ENCODE data around the gene ZNF426. TPM values are rescaled to one million over a fixed set of nuclear protein-coding genes. Genes with fewer than 3 reads are reported as not detected.

The ZNF426 gene
- total and polyA plus RNA-seq, 2 of the 13 experiments (the other 11 are each of a cell fraction or from before 2014, with no cell fraction given), result 3.8 to 14.9 TPM

DNA sequence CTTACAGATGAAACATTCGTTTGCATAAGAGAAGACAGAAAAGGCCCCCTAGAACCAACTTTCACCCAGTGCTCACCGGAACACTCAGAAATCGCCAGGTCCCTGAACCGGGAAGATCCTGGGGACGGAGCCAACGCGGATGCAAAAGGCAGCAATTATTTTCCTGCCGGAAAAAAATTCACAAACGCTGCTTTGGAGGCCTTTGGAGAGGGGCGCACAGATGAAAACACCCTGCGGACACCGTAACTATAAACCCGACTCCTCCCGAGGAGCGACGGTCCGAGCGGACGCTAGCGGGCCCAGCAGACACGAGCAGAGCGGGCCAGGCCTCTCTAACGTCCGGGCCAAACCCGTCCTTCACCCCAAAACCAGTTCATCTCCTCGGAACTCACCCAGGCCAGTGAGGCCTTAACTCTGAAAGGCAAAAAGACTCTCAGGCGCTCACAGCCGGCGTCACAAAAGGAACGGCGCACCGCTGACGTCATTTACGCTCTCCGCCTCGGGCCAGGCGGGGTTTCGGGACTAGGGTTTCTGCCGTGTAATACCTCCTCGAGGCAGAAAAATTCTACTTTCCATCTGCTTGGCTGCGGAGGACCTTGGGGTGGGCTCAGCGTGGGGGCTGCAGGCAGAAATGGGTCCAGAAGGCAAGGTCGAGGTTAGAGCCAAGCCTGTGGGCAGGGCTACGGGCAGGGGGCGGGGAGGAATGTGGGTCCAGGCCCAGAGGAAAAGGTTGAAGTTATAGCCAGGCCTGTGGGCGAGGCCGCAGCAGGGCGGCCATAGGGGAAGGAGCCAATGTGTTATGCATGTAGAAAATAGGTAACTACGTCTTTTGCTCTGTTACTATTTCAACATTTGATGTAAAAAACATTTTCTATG is at the start of gene ZNF426 (continued):
- TF ChIP-seq, protein P1, sequence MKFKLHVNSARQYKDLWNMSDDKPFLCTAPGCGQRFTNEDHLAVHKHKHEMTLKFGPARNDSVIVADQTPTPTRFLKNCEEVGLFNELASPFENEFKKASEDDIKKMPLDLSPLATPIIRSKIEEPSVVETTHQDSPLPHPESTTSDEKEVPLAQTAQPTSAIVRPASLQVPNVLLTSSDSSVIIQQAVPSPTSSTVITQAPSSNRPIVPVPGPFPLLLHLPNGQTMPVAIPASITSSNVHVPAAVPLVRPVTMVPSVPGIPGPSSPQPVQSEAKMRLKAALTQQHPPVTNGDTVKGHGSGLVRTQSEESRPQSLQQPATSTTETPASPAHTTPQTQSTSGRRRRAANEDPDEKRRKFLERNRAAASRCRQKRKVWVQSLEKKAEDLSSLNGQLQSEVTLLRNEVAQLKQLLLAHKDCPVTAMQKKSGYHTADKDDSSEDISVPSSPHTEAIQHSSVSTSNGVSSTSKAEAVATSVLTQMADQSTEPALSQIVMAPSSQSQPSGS (CRISPR knock-in tag; IDR thresholded peaks at IDR 0.05), result peak; percentile 85
- TF ChIP-seq ZNF446 (CRISPR knock-in tag; IDR thresholded peaks at IDR 0.05), result no peak
- TF ChIP-seq POLR2A (IDR thresholded peaks at IDR 0.05; ENCODE audit: insufficient read depth in 1 of 2, low read depth in 2 of 2, low read length in 2 of 2), result peak; percentile 67 to 80
- no peak for TF ChIP-seq ZNF747 (CRISPR knock-in tag; IDR thresholded peaks at IDR 0.05; ENCODE audit: borderline replicate concordance)
- peak; percentile 91 for TF ChIP-seq BORCS8-MEF2B (CRISPR knock-in tag; IDR thresholded peaks at IDR 0.05)
- TF ChIP-seq ZNF432 (CRISPR knock-in tag; IDR thresholded peaks at IDR 0.05; ENCODE audit: borderline replicate concordance), result no peak
- TF ChIP-seq ZNF20 (CRISPR knock-in tag; IDR thresholded peaks at IDR 0.05), result no peak
- TF ChIP-seq, protein P2, sequence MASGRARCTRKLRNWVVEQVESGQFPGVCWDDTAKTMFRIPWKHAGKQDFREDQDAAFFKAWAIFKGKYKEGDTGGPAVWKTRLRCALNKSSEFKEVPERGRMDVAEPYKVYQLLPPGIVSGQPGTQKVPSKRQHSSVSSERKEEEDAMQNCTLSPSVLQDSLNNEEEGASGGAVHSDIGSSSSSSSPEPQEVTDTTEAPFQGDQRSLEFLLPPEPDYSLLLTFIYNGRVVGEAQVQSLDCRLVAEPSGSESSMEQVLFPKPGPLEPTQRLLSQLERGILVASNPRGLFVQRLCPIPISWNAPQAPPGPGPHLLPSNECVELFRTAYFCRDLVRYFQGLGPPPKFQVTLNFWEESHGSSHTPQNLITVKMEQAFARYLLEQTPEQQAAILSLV (CRISPR knock-in tag; IDR thresholded peaks at IDR 0.05; ENCODE audit: borderline replicate concordance), result peak; percentile 77; the same call in 1 of the 2 replicates
- peak; percentile 73 for TF ChIP-seq TAF1 (CRISPR knock-in tag; IDR thresholded peaks at IDR 0.05)
- TF ChIP-seq TEAD2 (CRISPR knock-in tag; IDR thresholded peaks at IDR 0.05), result no peak
- no peak for TF ChIP-seq ZFP36L2 (CRISPR knock-in tag; IDR thresholded peaks at IDR 0.05)
- TF ChIP-seq, protein P3, sequence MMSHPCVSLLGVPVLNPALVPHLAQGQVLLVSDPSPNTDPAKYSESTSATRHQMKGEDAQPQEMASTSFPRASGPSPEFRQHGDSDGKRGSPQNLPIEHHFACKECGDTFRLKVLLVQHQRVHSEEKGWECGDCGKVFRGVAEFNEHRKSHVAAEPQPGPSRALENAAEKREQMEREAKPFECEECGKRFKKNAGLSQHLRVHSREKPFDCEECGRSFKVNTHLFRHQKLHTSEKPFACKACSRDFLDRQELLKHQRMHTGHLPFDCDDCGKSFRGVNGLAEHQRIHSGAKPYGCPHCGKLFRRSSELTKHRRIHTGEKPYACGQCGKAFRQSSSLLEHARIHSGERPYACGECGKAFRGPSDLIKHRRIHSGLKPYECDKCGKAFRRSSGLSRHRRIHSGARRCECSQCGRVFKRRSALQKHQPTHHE (CRISPR knock-in tag; IDR thresholded peaks at IDR 0.05; ENCODE audit: borderline replicate concordance), result no peak
- no peak for TF ChIP-seq ZNF510 (CRISPR knock-in tag; IDR thresholded peaks at IDR 0.05; ENCODE audit: low read depth)
- peak; percentile 69; the same call in 1 of the 2 replicates for TF ChIP-seq ZNF333 (CRISPR knock-in tag; IDR thresholded peaks at IDR 0.05; ENCODE audit: borderline replicate concordance)
- TF ChIP-seq ZNF891 (CRISPR knock-in tag; IDR thresholded peaks at IDR 0.05), result peak; percentile 84; the same call in 1 of the 2 replicates
- TF ChIP-seq, protein P4, sequence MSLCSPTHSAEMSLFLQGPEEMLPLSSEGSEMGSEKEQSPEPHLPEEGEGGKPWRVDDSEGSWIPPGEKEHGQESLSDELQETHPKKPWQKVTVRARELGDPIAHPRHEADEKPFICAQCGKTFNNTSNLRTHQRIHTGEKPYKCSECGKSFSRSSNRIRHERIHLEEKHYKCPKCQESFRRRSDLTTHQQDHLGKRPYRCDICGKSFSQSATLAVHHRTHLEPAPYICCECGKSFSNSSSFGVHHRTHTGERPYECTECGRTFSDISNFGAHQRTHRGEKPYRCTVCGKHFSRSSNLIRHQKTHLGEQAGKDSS (CRISPR knock-in tag; IDR thresholded peaks at IDR 0.05; ENCODE audit: borderline replicate concordance, low read depth), result no peak
- no peak for TF ChIP-seq ZNF781 (CRISPR knock-in tag; IDR thresholded peaks at IDR 0.05; ENCODE audit: borderline replicate concordance, not compliant biosample characterization)
- TF ChIP-seq ZNF264 (CRISPR knock-in tag; IDR thresholded peaks at IDR 0.05), result 0 out of 2 replicates have a peak, but pooled peaks have one; percentile 57
- TF ChIP-seq, protein P5, sequence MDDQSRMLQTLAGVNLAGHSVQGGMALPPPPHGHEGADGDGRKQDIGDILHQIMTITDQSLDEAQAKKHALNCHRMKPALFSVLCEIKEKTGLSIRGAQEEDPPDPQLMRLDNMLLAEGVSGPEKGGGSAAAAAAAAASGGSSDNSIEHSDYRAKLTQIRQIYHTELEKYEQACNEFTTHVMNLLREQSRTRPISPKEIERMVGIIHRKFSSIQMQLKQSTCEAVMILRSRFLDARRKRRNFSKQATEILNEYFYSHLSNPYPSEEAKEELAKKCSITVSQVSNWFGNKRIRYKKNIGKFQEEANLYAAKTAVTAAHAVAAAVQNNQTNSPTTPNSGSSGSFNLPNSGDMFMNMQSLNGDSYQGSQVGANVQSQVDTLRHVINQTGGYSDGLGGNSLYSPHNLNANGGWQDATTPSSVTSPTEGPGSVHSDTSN (CRISPR knock-in tag; IDR thresholded peaks at IDR 0.05; ENCODE audit: borderline replicate concordance), result no peak
- TF ChIP-seq CREM (IDR thresholded peaks at IDR 0.05), result peak; percentile 100
- TF ChIP-seq CREM (CRISPR knock-in tag; IDR thresholded peaks at IDR 0.05), result peak; percentile 93
- TF ChIP-seq RARG (CRISPR knock-in tag; IDR thresholded peaks at IDR 0.05; ENCODE audit: low read depth), result no peak
- TF ChIP-seq, protein P6, sequence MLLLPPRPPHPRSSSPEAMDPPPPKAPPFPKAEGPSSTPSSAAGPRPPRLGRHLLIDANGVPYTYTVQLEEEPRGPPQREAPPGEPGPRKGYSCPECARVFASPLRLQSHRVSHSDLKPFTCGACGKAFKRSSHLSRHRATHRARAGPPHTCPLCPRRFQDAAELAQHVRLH (CRISPR knock-in tag; IDR thresholded peaks at IDR 0.05; ENCODE audit: borderline replicate concordance, low read depth), result peak; percentile 34; the same call in 1 of the 2 replicates
- TF ChIP-seq TOE1 (CRISPR knock-in tag; IDR thresholded peaks at IDR 0.05), result no peak
